NCI-H1105 (cell line): Measurements from ENCODE around the gene GCG.

Experiments used
- DNase-seq: peaks from one replicate; lab custom pipeline; 2025; lab: John Stamatoyannopoulos, UW

GCG gene

GRCh38 chr2:162099836-162100235, 52.2 kb downstream of the GCG start:
- DNase-seq: no peak
